HG02973 (cell line): ENCODE results near the gene CD74.
"Not testable (repeated sequence)": the region's sequence is repeated elsewhere in the genome, so short reads cannot be mapped to it uniquely, and the experiment has no call there.

Experiments
- ATAC-seq: cut with Tn5 transposase; IDR thresholded peaks from one replicate; pipeline ENCODE4 v1.9.1; 2021; ENCODE audit warnings: moderate library complexity; ENCODE audit not compliant: unreplicated experiment

Gene CD74

DNA sequence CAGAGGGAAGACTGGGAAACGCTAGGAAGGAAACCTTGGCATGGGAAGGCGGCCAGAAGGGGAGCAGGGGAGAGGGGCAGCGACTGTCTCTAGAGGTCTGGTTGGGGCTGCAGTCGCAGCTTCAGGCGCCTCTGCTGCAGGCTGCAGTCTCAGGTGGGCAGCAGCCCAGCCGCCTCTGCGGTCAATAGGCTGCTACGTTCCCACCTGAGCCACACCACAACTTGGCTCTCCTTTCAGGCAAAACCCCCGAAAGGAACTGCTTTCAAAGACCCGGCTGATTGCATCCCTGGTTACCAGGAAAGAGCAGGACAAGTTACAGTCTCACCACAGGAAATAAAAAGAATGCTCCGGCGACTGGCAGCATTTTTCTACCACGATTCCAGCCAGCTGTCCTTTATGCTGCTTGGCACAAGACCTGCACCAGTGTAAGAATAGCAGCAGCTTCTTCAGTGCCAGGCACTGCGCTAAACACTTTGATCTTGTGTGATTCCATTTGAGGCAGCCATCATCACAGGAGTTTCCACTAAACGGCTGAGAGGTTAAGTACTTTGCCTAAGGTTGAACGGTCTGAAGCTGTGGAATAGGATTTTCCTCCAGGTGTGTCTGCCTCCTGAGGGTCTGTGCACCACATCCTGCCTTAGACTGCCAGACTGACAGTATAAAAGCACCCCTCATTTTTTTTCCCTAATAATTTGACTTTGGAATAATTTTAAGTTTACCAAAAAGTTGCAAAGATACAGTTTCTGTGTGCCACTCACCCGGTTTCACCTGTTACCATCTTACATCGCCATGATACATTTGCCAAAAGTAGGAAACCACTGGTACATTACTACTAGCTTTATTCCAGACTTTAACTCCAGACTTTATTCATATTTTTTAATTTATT lies 29.3 kb upstream of the CD74 start:
- no peak for ATAC-seq

DNA sequence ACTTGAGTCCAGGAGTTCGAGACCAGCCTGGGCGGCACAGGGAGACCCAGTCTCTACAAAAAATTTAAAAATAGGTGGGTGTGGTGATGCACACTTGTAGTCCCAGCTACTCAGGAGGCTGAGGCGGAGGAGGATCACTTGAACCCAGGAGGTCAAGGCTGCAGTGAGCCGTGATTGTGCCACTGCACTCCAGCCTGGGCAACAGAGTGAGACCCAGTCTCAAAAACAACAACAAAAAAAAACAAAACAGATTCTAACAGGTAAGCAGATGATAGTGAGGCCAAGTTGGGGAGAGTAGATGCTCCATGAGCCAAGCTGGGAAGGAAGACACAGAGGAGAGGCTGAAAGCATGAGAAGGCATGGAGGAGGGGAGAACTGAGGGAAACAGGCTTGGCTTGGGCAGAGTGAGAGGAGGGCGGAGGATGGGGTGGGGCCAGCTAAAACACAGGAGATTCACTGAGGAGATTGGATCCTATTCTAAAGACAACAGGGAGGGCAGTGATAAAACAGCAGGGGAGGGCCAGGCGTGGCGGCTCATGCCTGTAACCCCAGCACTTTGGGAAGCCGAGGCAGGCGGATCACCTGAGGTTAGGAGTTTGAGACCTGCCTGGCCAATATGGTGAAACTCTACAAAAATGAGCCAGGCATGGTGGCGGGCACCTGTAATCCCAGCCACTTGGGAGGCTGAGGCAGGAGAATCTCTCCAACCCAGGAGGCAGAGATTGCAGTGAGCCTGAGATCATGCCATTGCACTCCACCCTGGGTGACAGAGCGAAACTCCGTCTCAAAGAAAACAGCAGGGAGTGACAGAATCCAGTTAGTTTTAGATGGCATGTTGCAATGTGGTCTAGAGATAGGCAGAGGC lies 28.5 kb upstream of the CD74 start:
- no peak for ATAC-seq

DNA sequence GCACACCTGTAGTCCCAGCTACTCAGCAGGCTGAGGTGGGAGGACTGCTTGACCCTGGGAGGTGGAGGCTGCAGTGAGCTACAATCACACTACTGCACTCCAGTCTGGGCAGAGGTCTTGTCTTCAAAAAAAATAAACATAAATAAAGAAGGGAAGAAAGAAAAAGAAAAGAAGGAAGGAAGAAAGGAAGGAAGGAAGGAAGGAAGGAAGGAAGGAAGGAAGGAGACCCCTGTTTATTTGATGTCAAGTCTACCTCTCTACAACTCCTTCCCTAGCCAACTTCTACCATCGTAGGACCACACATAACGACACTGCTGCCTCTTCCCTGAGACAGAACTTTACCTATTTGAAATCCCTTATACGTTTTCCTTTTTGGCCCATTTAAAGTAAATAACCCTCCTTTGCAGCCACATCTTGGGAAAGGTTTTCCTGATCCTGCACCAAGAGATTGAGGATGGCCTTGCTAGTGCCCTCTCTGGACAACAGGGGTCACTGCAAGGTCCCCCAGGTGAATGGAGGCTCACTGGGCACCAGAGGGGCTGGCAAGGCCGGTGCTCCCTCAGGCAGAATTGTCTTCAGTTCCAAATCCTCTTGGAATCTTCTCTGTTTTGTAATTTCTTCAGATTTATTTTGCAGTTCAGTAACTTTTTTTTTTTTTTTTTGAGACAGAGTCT lies 26.3 kb upstream of the CD74 start:
- no peak for ATAC-seq

DNA sequence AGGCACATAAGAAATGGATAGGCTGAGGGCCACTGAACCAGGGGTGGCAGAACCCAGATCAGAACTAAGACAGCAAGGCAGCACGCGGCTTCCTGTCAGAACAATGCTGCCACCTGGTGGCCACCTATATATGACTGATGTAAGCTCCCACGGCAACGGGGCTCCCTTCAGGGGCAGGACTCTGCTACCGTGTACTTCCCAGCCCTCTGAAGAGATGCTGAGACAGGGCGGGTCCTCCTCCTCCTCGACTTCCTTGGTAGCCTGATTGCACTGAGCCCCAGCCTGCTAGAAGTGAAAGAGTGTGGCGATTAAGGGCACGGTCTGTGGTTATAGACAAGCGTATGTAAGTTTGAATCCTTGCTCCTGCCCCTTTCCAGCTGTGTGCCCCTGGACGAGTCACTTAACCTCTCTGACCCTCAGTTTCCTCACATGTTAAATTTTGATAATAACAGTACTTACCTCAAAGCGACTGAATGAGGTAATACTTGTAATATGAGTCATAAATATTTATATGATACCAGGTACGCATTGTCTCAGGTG lies 23.5 kb upstream of the CD74 start:
- peak; percentile 94 for ATAC-seq

DNA sequence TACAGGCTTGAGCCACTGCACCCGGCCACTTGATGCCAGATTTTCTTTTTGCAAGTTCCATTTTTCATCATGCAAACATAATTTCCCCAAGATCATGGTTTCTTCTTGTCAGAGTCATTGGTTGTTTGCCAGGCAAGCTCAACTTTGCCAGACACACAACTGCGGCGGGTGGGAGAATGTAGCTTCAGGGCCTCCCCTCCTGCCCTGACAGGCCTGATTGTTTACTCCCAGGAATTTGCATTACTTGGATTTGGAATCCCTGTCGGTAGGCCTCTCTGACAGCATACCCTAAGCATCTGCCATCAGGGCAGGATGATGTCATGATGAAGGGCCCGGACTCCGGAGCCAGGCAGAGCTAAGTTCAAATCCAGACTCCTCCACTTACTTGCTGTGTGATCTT lies 21.8 kb upstream of the CD74 start:
- ATAC-seq = no peak

DNA sequence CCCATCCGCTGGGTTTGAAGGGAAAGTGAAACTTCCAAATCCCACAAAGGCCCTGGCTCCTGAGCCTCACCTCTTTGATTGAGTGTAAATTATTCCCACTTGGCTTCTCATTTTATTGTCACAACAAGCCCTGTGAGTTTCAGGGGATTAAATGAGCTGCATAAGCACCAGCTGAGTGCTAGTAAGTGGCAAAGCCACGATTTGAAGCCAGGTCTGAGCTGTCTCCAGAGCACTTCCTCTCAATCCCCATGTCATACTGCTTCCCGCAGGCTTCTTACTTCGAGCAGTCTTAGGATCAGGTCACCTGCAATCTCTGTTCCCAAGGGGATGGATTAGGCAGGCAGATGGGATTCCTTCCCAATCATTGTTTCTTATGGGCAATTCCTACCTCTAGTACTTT lies 18.9 kb upstream of the CD74 start:
- no peak for ATAC-seq

DNA sequence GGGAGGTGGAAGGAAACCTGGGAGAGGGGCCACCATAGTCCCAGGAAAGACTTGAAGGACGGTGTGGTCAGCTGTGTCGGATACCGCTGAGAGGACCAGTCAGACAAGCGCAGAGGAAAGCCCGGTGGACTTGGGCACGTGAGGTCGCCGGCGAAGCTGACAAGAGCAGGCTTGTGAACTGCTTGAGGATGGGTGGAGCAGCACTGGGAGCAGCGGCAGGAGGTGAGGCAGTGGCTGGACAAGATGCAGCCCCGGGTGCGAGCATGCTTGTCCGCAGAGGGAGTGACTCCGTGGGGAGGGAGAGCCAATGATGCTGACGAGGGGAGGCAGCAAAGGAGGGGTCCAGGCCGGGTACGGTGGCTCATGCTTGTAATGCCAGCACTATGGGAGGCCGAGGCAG lies 18.3 kb upstream of the CD74 start:
- no peak for ATAC-seq

DNA sequence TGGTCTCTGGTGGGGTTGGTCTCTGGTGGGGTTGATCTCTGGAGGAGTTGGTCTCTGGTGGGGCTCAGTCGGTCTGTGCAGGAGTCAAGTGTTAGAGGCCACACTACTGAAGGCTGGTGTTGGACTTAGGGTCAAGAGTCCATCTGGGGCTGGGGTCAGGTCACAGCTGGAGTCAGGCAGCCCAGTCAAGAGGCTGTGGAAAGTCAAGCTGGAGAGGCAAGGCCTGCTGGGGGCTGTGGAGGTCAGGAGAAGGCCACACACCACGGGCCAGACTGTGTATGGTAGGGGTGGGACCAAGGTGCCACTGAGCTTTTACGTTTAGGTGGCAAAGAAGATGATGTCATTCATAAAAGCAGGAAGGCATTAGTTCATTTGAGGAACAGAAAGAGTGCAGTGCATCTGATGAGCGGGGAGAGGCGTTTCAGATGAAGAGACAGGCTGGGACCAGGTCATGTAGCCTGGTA lies 16.7 kb upstream of the CD74 start:
- ATAC-seq = peak; percentile 56

DNA sequence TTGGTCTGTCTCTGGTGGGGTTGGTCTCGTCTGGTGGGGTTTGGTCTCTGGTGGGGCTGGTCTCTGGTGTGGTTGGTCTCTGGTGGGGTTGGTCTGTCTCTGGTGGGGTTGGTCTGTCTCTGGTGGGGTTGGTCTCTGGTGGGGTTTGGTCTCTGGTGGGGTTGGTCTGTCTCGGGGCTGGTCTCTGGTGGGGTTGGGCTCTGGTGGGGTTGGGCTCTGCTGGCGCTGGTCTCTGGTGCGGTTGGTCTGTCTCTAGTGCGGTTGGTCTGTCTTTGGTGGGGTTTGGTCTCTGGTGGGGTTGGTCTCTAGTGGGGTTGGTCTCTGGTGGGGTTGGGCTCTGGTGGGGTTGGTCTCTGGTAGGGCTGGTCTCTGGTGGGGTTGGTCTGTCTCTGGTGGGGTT lies 16.3 kb upstream of the CD74 start:
- ATAC-seq = no peak

DNA sequence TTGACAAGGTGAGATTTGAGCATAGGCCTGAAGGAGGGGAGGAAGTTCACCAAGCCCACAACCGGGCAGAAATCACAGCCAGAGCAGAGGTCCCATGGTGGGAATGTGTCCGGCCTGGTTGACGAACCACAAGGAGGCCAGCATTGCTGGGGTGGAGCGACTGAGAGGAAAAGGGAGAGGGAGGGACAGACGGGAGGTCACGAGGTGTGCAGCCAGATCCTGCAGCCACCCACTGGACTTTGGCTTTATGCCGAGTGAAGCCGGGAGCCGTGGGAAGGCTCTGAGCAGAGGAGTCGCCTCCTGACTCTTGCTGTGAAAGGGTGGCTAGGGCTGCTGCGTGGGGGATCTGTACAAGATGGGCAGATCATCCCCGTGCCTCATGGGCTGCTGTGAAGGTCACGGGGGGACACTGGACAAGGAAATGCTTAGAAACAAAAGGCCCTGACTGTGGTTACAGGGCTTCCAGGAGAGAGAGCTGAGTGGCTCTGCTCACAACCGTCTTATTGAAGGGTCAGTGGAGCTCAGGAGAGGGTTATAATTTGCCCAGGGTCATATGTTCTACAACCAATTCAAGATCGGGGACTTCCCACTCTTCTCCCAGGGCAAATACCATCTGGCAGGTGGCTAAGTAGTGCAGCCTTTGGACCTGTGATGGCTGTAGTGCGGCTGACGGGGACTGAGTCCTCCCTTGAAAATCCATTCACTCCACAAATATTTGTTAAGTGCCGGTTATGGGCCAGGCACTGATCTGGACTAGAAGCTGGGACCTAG lies 15.6 kb upstream of the CD74 start:
- ATAC-seq = no peak

DNA sequence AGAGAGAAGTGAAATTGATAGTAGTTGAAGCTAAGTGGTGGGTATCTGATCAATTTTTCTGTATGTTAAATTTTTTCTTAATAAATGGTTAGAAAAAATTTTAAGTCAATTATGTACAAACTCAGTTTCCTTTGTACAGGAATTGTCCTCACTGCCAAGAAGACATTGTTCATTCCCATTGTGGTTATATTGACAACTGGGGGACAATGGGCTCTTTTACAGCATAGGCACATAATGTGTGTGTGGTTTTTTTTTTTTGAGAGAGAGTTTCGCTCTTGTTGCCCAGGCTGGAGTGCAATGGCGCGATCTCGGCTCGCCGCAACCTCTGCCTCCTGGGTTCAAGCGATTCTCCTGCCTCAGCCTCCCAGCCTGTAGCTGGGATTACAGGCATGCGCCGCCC lies 13.5 kb upstream of the CD74 start:
- ATAC-seq = not testable (repeated sequence)

DNA sequence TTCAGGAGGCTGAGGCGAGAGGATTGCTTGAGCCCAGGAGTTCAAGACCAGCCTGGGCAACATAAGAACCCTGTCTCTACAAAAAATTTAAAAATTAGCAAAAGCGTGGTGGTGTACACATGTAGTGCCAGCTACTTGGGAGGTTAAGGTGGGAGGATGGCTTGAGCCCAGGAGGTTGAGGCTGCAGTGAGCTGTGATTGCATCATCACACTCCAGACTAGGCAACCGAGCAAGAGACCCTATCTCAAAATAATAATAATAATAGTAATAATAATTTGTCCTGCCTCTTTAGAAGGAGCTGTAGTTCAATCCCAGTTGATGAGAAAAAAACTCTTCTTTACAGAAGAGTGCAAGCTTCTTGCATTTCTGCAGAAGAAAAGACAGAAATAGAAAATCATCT lies 10.0 kb upstream of the CD74 start:
- ATAC-seq = no peak

DNA sequence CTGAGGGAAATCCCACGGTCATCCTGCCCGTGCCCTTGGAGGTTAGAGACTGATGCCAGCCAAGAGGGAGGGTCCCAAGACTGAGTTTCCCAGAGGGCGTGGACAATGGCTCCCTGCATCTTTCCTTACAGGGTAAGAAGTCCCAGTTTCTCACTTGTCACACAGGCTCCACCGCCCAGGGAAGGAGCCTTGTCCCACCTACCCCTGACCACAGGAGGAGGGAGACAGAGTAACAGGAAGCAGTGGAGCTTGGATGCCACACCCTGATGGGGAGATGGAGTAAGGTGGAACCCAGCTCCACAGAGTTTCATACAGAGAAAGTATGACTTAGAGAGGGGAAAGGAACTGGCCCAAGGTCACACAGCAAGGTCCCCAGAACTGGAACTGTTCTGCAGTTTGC lies 9.4 kb upstream of the CD74 start:
- no peak for ATAC-seq

DNA sequence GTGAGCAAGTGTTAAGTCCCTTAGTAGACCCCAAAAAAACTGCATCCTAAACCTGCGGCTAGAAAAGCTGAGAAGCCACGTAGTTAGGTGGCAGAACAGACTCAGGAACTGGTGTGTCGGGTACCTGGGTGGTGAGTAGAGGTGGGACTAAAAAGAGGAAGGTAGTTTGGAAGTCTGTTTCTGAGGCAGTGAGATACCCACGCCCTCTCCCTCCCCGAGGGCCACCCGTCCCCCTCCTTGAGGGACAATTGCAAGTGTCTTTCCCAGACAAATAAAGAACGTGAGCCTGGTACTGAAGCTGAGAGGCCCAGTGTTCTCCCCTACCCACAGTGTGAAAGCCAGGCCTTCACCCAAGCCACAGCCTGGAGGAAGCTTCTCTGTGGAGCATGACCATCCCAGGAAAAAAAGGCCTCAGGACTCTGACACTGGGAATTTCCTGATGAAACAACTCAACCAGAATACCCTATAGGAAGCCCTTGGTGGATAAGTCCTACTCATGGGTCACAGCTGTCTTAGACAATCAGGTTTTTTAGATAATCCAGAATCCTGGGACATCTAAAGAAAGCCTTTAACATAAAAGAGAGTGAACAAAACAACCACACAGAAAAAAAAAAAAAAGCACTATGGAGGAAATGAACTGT lies 7.0 kb upstream of the CD74 start:
- peak; percentile 60 for ATAC-seq

DNA sequence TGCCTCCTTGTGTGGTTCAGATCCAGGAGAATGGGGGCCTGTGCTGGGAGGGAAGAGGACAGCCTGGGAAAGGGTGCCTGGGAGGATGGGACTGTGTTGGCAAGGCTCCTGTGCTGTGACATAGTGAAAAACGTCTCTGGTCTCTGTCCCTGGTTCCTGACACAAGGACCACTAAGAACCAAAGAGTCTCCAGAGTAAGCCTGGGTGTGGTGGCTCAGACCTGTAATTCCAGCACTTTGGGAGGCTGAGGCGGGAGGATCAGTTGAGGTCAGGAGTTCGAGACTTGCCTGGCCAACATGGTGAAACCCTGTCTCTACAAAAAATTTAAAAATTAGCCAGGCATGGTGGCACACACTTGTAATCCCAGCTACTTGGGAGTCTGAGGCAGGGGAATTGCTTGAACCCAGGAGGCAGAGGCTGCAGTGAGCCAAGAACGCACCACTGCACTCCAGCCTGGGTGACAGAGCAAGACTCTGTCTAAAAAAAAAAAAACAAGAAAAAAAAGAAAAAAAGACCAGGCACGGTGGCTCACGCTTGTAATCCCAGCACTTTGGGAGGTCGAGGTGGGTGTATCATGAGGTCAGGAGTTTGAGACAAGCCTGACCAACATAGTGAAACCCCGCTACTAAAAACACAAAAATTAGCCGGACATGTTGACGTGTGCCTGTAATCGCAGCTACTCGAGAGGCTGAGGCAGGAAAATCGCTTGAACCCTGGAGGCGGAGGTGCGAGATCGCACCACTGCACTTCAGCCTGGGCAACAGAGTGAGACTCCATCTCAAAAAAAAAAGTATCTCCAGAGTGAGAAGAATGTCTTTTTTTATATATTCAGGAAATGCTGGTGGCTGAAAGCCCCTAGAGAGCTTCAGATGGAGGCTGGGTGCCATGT lies 1.4 kb upstream of the CD74 start:
- ATAC-seq = not testable (repeated sequence)

DNA sequence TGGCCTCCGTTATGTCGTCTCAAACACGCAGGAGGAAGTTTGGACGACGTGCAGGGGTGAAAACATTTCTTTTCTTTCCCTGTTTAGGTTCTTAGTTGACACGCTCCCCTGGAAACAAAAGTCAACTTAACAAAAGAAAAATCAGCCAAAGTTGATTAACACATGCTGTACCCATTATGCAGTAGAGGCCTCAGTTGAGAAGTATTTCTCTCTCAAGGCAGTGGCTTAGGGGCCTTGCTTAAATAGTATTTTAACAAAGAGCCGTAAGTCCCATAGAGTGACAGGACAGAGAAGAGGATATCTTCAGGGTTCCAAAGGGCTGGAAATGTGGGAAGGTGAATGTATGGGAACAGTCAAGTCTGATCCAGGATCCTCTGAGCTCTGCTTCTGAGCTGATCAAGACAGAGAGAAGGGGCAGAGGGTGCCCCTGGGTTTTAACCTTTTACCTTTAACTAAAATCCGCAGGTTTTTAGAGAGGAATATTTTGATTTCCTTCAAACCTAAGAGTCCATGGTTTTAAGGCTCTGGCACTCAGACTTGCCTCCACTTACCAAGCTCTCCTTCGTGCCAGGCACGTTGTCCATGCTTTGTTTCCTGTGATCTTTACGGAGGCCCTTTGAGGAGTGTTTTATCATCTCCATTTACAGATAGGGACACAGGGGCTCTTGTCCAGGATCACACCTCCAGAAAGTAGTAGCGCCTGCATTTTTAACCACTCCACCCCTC lies 629 bp upstream of the CD74 start:
- ATAC-seq = no peak

DNA sequence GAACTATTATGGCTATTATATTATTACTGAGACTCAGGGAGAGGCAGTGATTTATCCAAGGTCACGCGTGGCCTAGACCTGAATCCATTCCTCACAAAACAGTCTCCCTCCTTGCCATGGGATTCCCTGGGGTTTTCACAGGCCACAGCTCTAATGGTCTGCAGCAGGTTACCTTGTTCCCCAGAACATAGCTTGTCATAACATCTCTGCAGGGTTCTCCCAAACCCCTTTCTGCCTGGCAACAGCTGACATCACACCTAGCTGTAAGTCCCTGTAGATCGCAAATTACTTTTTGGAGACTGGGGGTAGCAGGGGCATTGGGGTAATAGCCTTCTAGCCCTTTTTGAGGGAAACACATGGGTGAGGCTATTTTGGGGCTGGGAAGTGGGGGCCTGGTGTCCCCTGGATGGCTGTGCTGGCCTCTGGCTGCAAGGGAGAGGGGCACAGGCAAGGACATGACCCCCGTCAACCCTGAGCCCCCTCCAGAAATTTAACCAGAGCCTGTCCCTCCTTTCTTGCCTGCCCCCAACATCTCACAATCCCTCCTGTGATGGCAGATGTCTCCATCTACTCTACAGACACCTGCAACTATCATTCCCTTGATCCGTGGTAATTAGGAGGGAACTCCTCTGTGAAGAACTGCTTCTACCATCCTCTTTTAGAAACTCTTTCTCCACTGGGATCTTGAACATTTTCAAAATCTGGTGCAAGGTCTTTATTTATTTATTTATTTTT lies 1.3 kb downstream of the CD74 start:
- no peak for ATAC-seq
